C4-2B (cell line): ENCODE measurements around the gene AGAP1.

Experiments
- H3K27ac ChIP-seq: fragments of 450-650 bp; 2 replicates; pipeline ENCODE4 v1.5.1; 2017
- CTCF ChIP-seq: fragments of 450-650 bp; conservative IDR thresholded peaks from 2 replicates; pipeline ENCODE4 v1.5.1; 2017; ENCODE audit warnings: mild to moderate bottlenecking
- ZFX ChIP-seq: fragments of 450-650 bp; IDR thresholded peaks from 2 replicates; pipeline ENCODE4 v1.6.1; 2017

AGAP1 gene

DNA sequence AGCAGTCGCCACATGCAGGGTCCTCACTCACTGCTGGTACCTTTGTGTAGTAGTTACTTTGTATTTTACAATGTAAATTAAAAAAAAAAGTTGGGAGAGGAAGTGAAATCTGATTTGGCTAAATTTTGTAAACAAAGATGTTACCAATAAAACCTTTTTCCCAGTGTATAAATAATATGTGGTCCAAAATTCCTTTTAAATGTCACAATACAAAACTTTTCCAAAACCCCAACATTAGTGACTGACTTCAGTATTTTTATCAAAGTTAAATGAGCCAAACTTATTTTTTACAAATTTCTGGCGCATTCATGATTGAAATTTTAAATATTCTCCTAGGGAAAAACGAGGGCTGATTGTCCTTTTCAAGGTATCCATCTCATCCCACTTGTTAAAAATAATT is 239.9 kb downstream of the AGAP1 start:
- H3K27ac ChIP-seq: no peak overlapping the region
- TF ChIP-seq CTCF (no peak), ZFX (no peak)

DNA sequence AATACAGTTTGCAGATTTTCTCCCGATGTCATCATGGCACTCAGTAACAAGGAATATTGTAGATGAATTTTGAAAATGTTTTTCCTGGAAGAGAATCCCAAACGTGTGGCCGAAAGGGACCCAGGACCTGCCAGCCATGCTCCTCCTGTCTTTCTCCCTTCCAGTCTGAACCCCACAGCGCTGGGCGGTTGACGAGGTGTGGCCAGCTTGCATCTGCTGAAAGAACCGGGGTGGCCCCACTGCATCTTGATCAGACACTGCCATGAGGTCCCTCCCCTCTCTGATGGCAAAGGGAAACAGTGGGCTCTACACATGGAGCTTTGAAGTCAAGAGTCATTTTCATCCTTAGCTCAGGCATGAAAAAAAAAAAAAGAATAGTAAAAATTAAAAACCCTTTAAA is 240.3 kb downstream of the AGAP1 start:
- TF ChIP-seq CTCF (no peak), ZFX (no peak)
- H3K27ac ChIP-seq: no peak overlapping the region

GRCh38 chr2:235734688-235735231 is 240.9 kb downstream of the AGAP1 start:
- TF ChIP-seq ZFX (no peak), CTCF (no peak)
- no peak overlapping the region for H3K27ac ChIP-seq

DNA sequence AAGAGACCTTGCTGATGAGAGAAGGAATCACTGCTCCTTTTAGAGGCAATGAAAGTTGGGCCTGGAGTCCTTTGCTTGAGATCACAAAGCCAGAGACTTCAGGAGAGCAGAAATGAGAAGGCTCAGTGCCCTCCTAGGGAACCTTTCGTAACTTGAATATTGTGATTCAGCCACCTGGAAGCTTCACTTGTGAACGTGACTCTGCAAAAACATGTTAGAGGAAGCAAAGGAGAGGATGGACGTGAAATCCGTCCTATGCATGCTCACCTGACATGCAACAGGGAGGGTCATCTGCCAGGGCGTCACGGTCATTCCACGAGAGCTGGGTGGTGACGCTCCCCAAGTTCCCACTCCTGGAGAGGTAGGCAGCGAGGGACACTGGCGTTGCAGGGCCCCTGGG is 243.6 kb downstream of the AGAP1 start:
- TF ChIP-seq ZFX (no peak), CTCF (no peak)
- no peak overlapping the region for H3K27ac ChIP-seq

- no peak overlapping the region for H3K27ac ChIP-seq
- TF ChIP-seq ZFX (no peak), CTCF (no peak)
These were observed 244.0 kb downstream of the AGAP1 start for GRCh38 chr2:235737840-235738239.

- no peak overlapping the region for H3K27ac ChIP-seq
- TF ChIP-seq CTCF (no peak), ZFX (no peak)
These were observed 246.0 kb downstream of the AGAP1 start for GRCh38 chr2:235739704-235740415.

GRCh38 chr2:235740821-235741220 is 247.0 kb downstream of the AGAP1 start:
- TF ChIP-seq CTCF: no peak; the same call in 1 of the 2 replicates
- TF ChIP-seq ZFX: no peak
- no peak overlapping the region for H3K27ac ChIP-seq
